Measurements from ENCODE around the gene MRGPRX2. TPM values are rescaled to one million over a fixed set of nuclear protein-coding genes. Genes with fewer than 3 reads are reported as not detected.

MRGPRX2 gene
- total and polyA plus RNA-seq, 2 donors: 0.02 TPM; not detected in 1

DNA sequence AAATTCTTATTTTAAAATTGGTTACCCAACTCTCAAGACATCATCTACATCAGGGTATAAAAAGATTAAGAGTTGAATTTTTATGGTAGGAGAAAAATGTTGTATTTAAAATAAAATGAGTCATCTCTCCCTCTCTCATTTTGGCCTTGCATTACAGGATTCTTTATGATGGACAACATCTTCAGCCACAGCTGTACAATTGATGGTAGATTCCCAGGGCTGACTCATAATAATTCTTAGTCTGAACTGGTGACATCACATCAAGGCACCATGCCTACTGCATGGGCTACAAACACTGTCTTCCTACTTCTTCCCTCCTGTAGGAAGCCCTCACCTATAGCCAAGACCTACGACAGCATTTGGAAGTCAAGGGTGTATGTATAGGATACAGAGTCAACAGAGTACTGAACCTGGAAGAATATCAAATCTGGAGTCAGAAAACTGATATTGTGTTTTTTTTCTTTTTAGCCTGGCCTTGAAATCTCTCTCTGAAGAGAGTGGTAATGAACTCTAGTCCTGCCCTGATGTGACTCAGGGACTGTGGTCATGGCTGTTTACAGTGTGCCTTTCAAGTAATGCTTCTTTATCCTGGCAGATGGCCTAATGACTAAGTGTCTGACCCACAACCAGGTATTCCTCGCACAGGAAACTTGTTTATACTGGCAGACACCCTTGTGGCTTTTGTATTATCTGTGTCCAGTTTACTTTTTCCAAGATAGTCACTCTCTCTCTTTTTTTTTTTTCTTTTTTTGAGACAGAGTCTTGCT is 32.5 kb downstream of the MRGPRX2 start:
- no peaks in the 10 kb centered on the region for H3K9me3 ChIP-seq (ENCODE audit: control insufficient read depth in 2 of 2, insufficient read depth in 1 of 2, low read length in 1 of 2)
- WGBS: 89% methylated on average over 2 of the region's 2 CpGs
- no peak for DNase-seq (ENCODE audit: low read depth in 6 of 9, low spot score in 9 of 9)
- H3K36me3 ChIP-seq (ENCODE audit: control insufficient read depth in 2 of 2, insufficient read depth in 2 of 2, low read length in 1 of 2): no peaks in the 10 kb centered on the region
- H3K4me3 ChIP-seq (ENCODE audit: low read length in 2 of 2): no peak overlapping the region
- H3K27me3 ChIP-seq (ENCODE audit: control insufficient read depth in 2 of 2, insufficient read depth in 1 of 2, low read length in 1 of 2): no peaks in the 10 kb centered on the region
- no peak overlapping the region for H3K27ac ChIP-seq (ENCODE audit: low read depth in 1 of 2, low read length in 1 of 2)
- no peaks in the 10 kb centered on the region for H3K4me1 ChIP-seq (ENCODE audit: control insufficient read depth in 2 of 2, insufficient read depth in 2 of 2, low read length in 2 of 2)

DNA sequence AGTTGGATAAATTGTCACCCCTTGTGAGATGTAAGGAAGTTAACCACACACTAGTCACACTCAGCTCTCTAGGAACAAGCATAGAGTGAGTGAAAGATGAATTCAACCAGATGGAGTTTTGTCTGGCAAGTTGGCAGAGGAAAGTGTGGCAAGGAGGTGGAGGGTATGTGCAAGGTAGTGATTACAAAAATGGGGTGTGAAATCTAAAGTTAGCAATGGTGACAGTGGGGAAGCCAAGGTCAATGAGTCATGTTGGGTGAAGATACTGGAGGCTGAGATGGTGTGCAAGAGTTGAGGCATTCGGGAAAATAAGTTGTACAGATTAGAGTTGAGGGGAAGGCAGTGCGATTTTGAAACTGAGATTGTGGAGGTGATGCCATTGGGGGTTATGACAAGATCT is 33.7 kb downstream of the MRGPRX2 start:
- WGBS: 95% methylated on average over 2 of the region's 2 CpGs
- Histone ChIP-seq H3K27me3 (ENCODE audit: control insufficient read depth in 2 of 2, insufficient read depth in 1 of 2, low read length in 1 of 2) (no peaks in the 10 kb centered on the region), H3K4me1 (ENCODE audit: control insufficient read depth in 2 of 2, insufficient read depth in 2 of 2, low read length in 2 of 2) (no peaks in the 10 kb centered on the region), H3K36me3 (ENCODE audit: control insufficient read depth in 2 of 2, insufficient read depth in 2 of 2, low read length in 1 of 2) (no peaks in the 10 kb centered on the region), H3K4me3 (ENCODE audit: low read length in 2 of 2) (no peak overlapping the region), H3K27ac (ENCODE audit: low read depth in 1 of 2, low read length in 1 of 2) (no peak overlapping the region), H3K9me3 (ENCODE audit: control insufficient read depth in 2 of 2, insufficient read depth in 1 of 2, low read length in 1 of 2) (no peaks in the 10 kb centered on the region)
- DNase-seq (ENCODE audit: low read depth in 6 of 9, low spot score in 9 of 9): no peak

DNA sequence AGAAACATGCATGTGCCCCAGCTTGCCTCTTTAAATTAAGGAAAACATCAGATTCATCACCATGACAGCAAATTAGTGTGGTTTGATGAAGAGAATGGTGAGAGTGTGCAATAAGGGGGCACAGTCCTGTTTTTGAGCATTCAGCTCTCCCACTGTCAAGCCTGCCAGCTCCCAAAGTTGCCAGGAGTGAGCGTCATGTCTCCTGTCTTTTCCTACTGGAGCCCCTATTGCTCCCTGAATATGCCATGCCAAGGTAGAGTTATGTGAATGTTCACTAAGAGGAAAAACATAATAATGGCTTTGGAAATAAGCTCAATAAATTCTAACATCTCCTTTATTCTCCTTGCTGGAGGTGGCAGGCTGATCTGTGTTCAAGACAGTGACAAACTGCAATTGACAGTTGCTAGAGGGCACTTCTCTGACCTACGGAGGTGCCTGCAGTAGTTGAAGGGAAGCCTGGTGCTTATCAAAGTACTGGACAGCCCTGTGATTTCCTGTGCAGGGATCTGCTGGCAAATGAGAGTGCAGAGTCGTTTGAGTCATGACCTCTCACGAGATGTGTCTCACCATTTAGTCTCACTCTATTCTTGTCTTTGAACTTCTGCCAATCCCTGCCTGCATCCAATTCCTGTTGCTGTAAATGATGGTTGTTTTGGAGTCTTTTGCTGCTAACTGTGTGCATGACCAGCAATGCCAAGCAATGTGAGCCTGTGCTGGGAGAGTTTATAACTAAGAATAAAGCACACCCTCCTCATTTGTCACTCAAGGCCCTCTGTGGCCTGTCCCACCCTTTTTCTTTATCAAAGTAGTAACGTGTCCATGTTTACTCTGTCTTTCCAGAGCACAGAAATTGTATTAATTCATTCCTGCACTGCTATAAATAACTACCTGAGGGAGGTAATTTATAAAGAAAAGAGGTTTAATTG is 34.8 kb downstream of the MRGPRX2 start:
- H3K27ac ChIP-seq (ENCODE audit: low read depth in 1 of 2, low read length in 1 of 2): no peak overlapping the region
- H3K27me3 ChIP-seq (ENCODE audit: control insufficient read depth in 2 of 2, insufficient read depth in 1 of 2, low read length in 1 of 2): no peaks in the 10 kb centered on the region
- no peak overlapping the region for H3K4me3 ChIP-seq (ENCODE audit: low read length in 2 of 2)
- no peaks in the 10 kb centered on the region for H3K36me3 ChIP-seq (ENCODE audit: control insufficient read depth in 2 of 2, insufficient read depth in 2 of 2, low read length in 1 of 2)
- 34% methylated on average over 5 of the region's 5 CpGs for WGBS
- H3K4me1 ChIP-seq (ENCODE audit: control insufficient read depth in 2 of 2, insufficient read depth in 2 of 2, low read length in 2 of 2): no peaks in the 10 kb centered on the region
- H3K9me3 ChIP-seq (ENCODE audit: control insufficient read depth in 2 of 2, insufficient read depth in 1 of 2, low read length in 1 of 2): no peaks in the 10 kb centered on the region
- no peak for DNase-seq (ENCODE audit: low read depth in 6 of 9, low spot score in 9 of 9)

DNA sequence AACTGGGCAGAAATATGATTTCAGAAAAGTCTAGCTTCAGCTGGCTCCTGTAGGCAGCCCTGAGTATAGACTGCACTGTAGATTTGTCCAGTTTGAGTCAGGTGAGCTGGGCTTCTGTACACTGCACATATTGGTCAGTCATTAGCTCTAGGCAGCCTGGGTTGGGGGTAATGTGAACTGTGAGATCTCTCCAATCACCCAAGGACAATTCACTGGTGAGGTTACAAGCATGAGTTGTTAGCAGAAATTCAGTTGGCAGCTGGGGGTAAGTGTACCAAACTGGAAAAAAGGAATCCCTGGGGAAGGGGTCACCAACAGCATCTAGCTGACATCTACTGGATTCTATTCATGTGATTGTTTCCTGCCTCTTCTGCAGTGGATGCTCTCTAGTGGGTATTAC is 39.7 kb downstream of the MRGPRX2 start:
- H3K27ac ChIP-seq (ENCODE audit: low read depth in 1 of 2, low read length in 1 of 2): no peak overlapping the region
- no peaks in the 10 kb centered on the region for H3K9me3 ChIP-seq (ENCODE audit: control insufficient read depth in 2 of 2, insufficient read depth in 1 of 2, low read length in 1 of 2)
- DNase-seq (ENCODE audit: low read depth in 6 of 9, low spot score in 9 of 9): no peak
- no peaks in the 10 kb centered on the region for H3K27me3 ChIP-seq (ENCODE audit: control insufficient read depth in 2 of 2, insufficient read depth in 1 of 2, low read length in 1 of 2)
- no peaks in the 10 kb centered on the region for H3K36me3 ChIP-seq (ENCODE audit: control insufficient read depth in 2 of 2, insufficient read depth in 2 of 2, low read length in 1 of 2)
- H3K4me3 ChIP-seq (ENCODE audit: low read length in 2 of 2): no peak overlapping the region
- no peaks in the 10 kb centered on the region for H3K4me1 ChIP-seq (ENCODE audit: control insufficient read depth in 2 of 2, insufficient read depth in 2 of 2, low read length in 2 of 2)

DNA sequence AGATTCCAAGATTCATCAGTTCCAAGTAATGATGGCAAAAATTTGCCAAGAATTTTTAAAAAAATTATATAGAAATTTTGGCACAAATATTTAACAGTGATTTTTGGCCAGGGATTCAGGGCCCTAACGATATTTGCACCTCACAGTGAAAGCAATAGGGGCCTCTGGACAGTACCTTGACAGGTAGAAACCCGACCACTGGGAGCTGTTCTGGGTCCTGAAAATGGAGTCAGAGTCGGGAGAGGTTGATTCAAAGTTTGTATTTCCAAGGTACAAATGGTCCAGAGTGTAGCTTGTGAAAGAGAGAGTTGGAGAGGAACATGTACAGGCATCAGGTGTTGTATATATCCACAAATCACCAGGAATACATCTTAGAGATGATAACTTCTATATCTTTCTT is 41.6 kb downstream of the MRGPRX2 start:
- Histone ChIP-seq H3K36me3 (ENCODE audit: control insufficient read depth in 2 of 2, insufficient read depth in 2 of 2, low read length in 1 of 2) (no peaks in the 10 kb centered on the region), H3K4me1 (ENCODE audit: control insufficient read depth in 2 of 2, insufficient read depth in 2 of 2, low read length in 2 of 2) (no peaks in the 10 kb centered on the region), H3K27ac (ENCODE audit: low read depth in 1 of 2, low read length in 1 of 2) (no peak overlapping the region), H3K27me3 (ENCODE audit: control insufficient read depth in 2 of 2, insufficient read depth in 1 of 2, low read length in 1 of 2) (no peaks in the 10 kb centered on the region), H3K9me3 (ENCODE audit: control insufficient read depth in 2 of 2, insufficient read depth in 1 of 2, low read length in 1 of 2) (no peaks in the 10 kb centered on the region), H3K4me3 (ENCODE audit: low read length in 2 of 2) (no peak overlapping the region)
- 19% methylated on average over 3 of the region's 3 CpGs for WGBS
- no peak for DNase-seq (ENCODE audit: low read depth in 6 of 9, low spot score in 9 of 9)

DNA sequence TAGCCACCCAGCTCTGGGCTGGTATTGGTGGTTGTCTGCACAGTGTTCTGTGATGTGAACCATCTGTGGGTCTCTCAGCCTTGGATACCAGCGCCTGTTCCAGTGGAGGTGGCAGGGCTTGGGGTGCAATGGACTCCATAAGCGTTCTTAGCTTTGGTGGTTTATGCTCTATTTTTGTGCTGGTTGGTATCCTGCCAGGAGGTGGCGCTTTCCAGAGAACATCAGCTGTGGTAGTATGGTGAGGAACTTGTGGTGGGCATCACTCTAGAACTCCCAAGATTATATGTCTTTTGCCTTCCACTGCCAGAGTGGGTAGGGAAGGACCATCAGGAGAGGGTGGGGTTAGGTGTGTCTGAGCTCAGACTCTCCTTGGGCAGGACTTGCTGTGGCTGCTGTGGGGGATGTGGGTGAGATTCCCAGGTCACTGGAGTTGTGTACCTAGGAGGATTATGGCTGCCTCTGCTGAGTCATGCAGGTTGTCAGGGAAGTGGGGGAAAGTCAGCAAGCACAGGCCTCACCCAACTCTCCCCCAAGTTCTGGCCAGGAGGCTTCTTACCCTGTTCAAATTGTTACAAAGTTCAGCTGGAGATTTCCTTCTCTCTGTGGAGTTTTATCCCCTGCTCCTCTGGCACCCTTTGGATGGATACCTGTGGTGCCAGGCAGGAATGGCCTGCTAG is 47.2 kb downstream of the MRGPRX2 start:
- H3K27ac ChIP-seq (ENCODE audit: low read depth in 1 of 2, low read length in 1 of 2): no peak overlapping the region
- DNase-seq (ENCODE audit: low read depth in 6 of 9, low spot score in 9 of 9): no peak
- 82% methylated on average over 3 of the region's 3 CpGs for WGBS

DNA sequence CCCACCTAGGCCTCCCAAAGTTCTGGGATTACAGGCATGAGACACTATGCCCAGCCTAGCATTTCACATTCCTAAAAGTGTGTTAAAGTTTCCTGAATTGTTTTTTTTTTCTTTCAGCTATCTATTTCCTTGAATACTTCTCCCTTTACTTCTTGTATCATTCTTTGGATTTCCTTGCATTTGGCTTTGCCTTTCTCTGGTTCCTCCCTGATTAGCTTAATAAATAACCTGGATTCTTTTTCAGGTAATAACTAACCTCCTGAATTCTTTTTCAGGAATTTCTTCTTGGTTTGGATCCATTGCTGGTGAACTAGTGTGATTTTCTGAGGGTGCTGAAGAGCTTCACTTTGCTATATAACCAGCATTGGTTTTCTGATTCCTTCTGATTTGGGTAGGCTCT is 47.9 kb downstream of the MRGPRX2 start:
- Histone ChIP-seq H3K27ac (ENCODE audit: low read depth in 1 of 2, low read length in 1 of 2) (no peak overlapping the region), H3K9me3 (ENCODE audit: control insufficient read depth in 2 of 2, insufficient read depth in 1 of 2, low read length in 1 of 2) (no peaks in the 10 kb centered on the region), H3K4me1 (ENCODE audit: control insufficient read depth in 2 of 2, insufficient read depth in 2 of 2, low read length in 2 of 2) (no peaks in the 10 kb centered on the region), H3K4me3 (ENCODE audit: low read length in 2 of 2) (no peak overlapping the region), H3K36me3 (ENCODE audit: control insufficient read depth in 2 of 2, insufficient read depth in 2 of 2, low read length in 1 of 2) (no peaks in the 10 kb centered on the region), H3K27me3 (ENCODE audit: control insufficient read depth in 2 of 2, insufficient read depth in 1 of 2, low read length in 1 of 2) (no peaks in the 10 kb centered on the region)
- DNase-seq (ENCODE audit: low read depth in 6 of 9, low spot score in 9 of 9): no peak

More for the DNA sequence above, 47.2 kb downstream of the MRGPRX2 start:
- H3K4me1 ChIP-seq (ENCODE audit: control insufficient read depth in 2 of 2, insufficient read depth in 2 of 2, low read length in 2 of 2): no peaks in the 10 kb centered on the region
- no peaks in the 10 kb centered on the region for H3K27me3 ChIP-seq (ENCODE audit: control insufficient read depth in 2 of 2, insufficient read depth in 1 of 2, low read length in 1 of 2)
- H3K9me3 ChIP-seq (ENCODE audit: control insufficient read depth in 2 of 2, insufficient read depth in 1 of 2, low read length in 1 of 2): no peaks in the 10 kb centered on the region
- H3K4me3 ChIP-seq (ENCODE audit: low read length in 2 of 2): no peak overlapping the region
- no peaks in the 10 kb centered on the region for H3K36me3 ChIP-seq (ENCODE audit: control insufficient read depth in 2 of 2, insufficient read depth in 2 of 2, low read length in 1 of 2)
